H1 (cell line): ENCODE measurements around the gene HFM1. TPM values are rescaled to one million over a fixed set of nuclear protein-coding genes. Genes with fewer than 3 reads are reported as not detected.

Experiments
- CTCF ChIA-PET: fragments of 300-600 bp; sonication (Branson Sonifier 250); formaldehyde crosslinking; loops from one replicate; lab custom pipeline; 2021; ENCODE audit not compliant: partially characterized antibody; lab: Charles Lee
- POLR2A ChIA-PET: fragments of 300-600 bp; sonication (Branson Sonifier 250); formaldehyde crosslinking; loops from one replicate; lab custom pipeline; 2021; ENCODE audit warnings: inconsistent platforms; ENCODE audit not compliant: partially characterized antibody; lab: Charles Lee
- DNase-seq, 2 experiments: peaks; one replicate each; pipeline versions ENCODE4 v3.0.0 to v3.0.0-alpha.2; 2010 to 2022; ENCODE audit warnings: low spot score in 2 of 2, low read depth in 1 of 2, mixed read lengths in 1 of 2
- FAIRE-seq: peaks from 2 replicates; lab custom pipeline; 2011; peaks lifted over from hg19 to GRCh38; lab: Jason Lieb, UNC
- H2AFZ ChIP-seq: 2 replicates; pipeline ENCODE4 v1.8.1; 2012; ENCODE audit warnings: low read length, inconsistent platforms
- H2AK5ac ChIP-seq: 2 replicates; pipeline ENCODE4 v1.6.1; 2013; ENCODE audit warnings: low read depth, low read length
- H2BK120ac ChIP-seq: replicated peaks from 2 replicates; pipeline ENCODE3; 2013; ENCODE audit warnings: low read depth, low read length, inconsistent platforms
- H2BK12ac ChIP-seq: 2 replicates; pipeline ENCODE4 v1.6.1; 2013; ENCODE audit warnings: low read depth, low read length
- H2BK15ac ChIP-seq: 2 replicates; pipeline ENCODE4 v1.6.1; 2013; ENCODE audit warnings: low read length
- H2BK20ac ChIP-seq: 2 replicates; pipeline ENCODE4 v1.6.1; 2013; ENCODE audit warnings: low read length
- H2BK5ac ChIP-seq: 2 replicates; pipeline ENCODE4 v1.6.1; 2013; ENCODE audit warnings: low read depth, low read length
- H3K14ac ChIP-seq: 2 replicates; pipeline ENCODE4 v1.6.1; 2013; ENCODE audit warnings: inconsistent platforms; ENCODE audit not compliant: insufficient read length
- H3K18ac ChIP-seq: 2 replicates; pipeline ENCODE4 v1.6.1; 2013; ENCODE audit warnings: low read length; ENCODE audit errors: extremely low read depth
- H3K23ac ChIP-seq: 2 replicates; pipeline ENCODE4 v1.6.1; 2013; ENCODE audit warnings: inconsistent platforms; ENCODE audit not compliant: insufficient read length
- H3K23me2 ChIP-seq: 2 replicates; pipeline ENCODE4 v1.6.1; 2013; ENCODE audit warnings: low read depth, low read length
- H3K27ac ChIP-seq: 2 replicates; pipeline ENCODE4 v1.6.1; 2011; ENCODE audit warnings: low read depth, low read length, inconsistent platforms
- H3K27me3 ChIP-seq, 4 experiments: replicated peaks in 1 of 4; 1 replicate in 1 of 4; 2 replicates in 3 of 4; pipeline versions ENCODE4 v1.6.1 to v1.8.1; 2011 to 2013; ENCODE audit warnings: low read length in 3 of 4, mild to moderate bottlenecking in 3 of 4, inconsistent platforms in 2 of 4, mixed read lengths in 2 of 4, moderate library complexity in 1 of 4; ENCODE audit not compliant: control insufficient read depth in 3 of 4, insufficient read depth in 3 of 4; ENCODE audit errors: extremely low read depth in 1 of 4
- H3K36me3 ChIP-seq, 4 experiments: 2 replicates each; pipeline versions ENCODE4 v1.6.1 to v1.8.1; 2011 to 2013; ENCODE audit warnings: mild to moderate bottlenecking in 4 of 4, low read length in 3 of 4, moderate library complexity in 2 of 4, control low read depth in 1 of 4, inconsistent platforms in 1 of 4; ENCODE audit not compliant: insufficient read depth in 4 of 4, control insufficient read depth in 2 of 4
- H3K4ac ChIP-seq: replicated peaks from 2 replicates; pipeline ENCODE3; 2013; ENCODE audit warnings: low read length, low read depth, mixed read lengths, inconsistent platforms; ENCODE audit not compliant: insufficient read length
- H3K4me1 ChIP-seq, 4 experiments: replicated peaks in 1 of 4; 1 replicate in 1 of 4; 2 replicates in 3 of 4; pipeline versions ENCODE4 v1.6.1 to v1.8.1; 2011 to 2013; ENCODE audit warnings: low read length in 3 of 4, inconsistent platforms in 2 of 4, mixed read lengths in 1 of 4; ENCODE audit not compliant: insufficient read depth in 4 of 4, control insufficient read depth in 3 of 4
- H3K4me2 ChIP-seq, 2 experiments: 2 replicates each; pipeline versions ENCODE4 v1.6.1 to v1.8.1; 2011 to 2013; ENCODE audit warnings: low read depth in 2 of 2, low read length in 2 of 2, control low read depth in 1 of 2, inconsistent platforms in 1 of 2, mild to moderate bottlenecking in 1 of 2; ENCODE audit not compliant: insufficient read depth in 1 of 2
- H3K4me3 ChIP-seq, 4 experiments: fragments of 200-600, 300-600 bp in 1 of 4; sonication (generic), shearing (Covaris generic), sonication (Bioruptor Twin) in 1 of 4; 2 replicates each; pipeline versions ENCODE4 v1.5.1 to v1.8.1; 2011 to 2016; ENCODE audit warnings: low read length in 4 of 4, low read depth in 3 of 4, control low read depth in 2 of 4, inconsistent platforms in 2 of 4, mild to moderate bottlenecking in 2 of 4, mixed read lengths in 1 of 4, moderate library complexity in 1 of 4; ENCODE audit not compliant: insufficient read depth in 2 of 4; ENCODE audit errors: extremely low read depth in 1 of 4
- H3K56ac ChIP-seq: replicated peaks from 2 replicates; pipeline ENCODE3; 2013; ENCODE audit warnings: low read depth, mild to moderate bottlenecking, mixed read lengths, low read length, inconsistent platforms; ENCODE audit not compliant: insufficient read length
- H3K79me1 ChIP-seq: 2 replicates; pipeline ENCODE4 v1.6.1; 2013; ENCODE audit warnings: low read depth, low read length, control low read depth
- H3K79me2 ChIP-seq, 2 experiments: 2 replicates each; pipeline versions ENCODE4 v1.6.1 to v1.8.1; 2012 to 2013; ENCODE audit warnings: low read length in 2 of 2, mild to moderate bottlenecking in 2 of 2, inconsistent platforms in 1 of 2; ENCODE audit not compliant: insufficient read depth in 2 of 2, control insufficient read depth in 1 of 2
- H3K9ac ChIP-seq, 4 experiments: replicated peaks in 1 of 4; 1 replicate in 1 of 4; 2 replicates in 3 of 4; pipeline versions ENCODE4 v1.6.1 to v1.8.1; 2011 to 2013; ENCODE audit warnings: low read depth in 3 of 4, low read length in 3 of 4, control low read depth in 2 of 4, mild to moderate bottlenecking in 2 of 4, moderate library complexity in 2 of 4, inconsistent platforms in 1 of 4; ENCODE audit errors: extremely low read depth in 1 of 4
- H3K9me3 ChIP-seq, 2 experiments: 2 replicates each; pipeline versions ENCODE4 v1.6.1 to v1.8.1; 2012 to 2013; ENCODE audit warnings: mild to moderate bottlenecking in 2 of 2, moderate library complexity in 2 of 2, control low read depth in 1 of 2, inconsistent platforms in 1 of 2, low read depth in 1 of 2, low read length in 1 of 2, mixed read lengths in 1 of 2; ENCODE audit not compliant: insufficient read depth in 2 of 2
- H4K20me1 ChIP-seq, 2 experiments: replicated peaks in 1 of 2; 2 replicates each; pipeline versions ENCODE3 to v1.8.1; 2011 to 2013; ENCODE audit warnings: inconsistent platforms in 2 of 2, low read length in 2 of 2, mild to moderate bottlenecking in 1 of 2; ENCODE audit not compliant: insufficient read depth in 2 of 2, control insufficient read depth in 1 of 2
- H4K5ac ChIP-seq: 2 replicates; pipeline ENCODE4 v1.6.1; 2013; ENCODE audit warnings: low read length, low read depth, mixed read lengths, inconsistent platforms; ENCODE audit not compliant: insufficient read length
- H4K8ac ChIP-seq: 2 replicates; pipeline ENCODE4 v1.8.0; 2013; ENCODE audit warnings: mild to moderate bottlenecking, moderate library complexity, low read length, inconsistent platforms; ENCODE audit not compliant: insufficient read depth; ENCODE audit errors: extremely low read depth
- H4K91ac ChIP-seq: replicated peaks from 2 replicates; pipeline ENCODE3; 2013; ENCODE audit warnings: low read length, mixed read lengths, inconsistent platforms; ENCODE audit not compliant: insufficient read length
- BRCA1 ChIP-seq: IDR thresholded peaks from 2 replicates; pipeline ENCODE4 v1.6.1; 2012; ENCODE audit warnings: low read depth, low read length, improper control_type of control experiment
- CEBPB ChIP-seq: IDR thresholded peaks from 2 replicates; pipeline ENCODE4 v1.6.1; 2012; ENCODE audit warnings: low read depth, low read length
- NANOG ChIP-seq: IDR thresholded peaks from 2 replicates; pipeline ENCODE4 v1.6.1; 2011; ENCODE audit warnings: low read length, low read depth, mild to moderate bottlenecking, inconsistent platforms; ENCODE audit not compliant: insufficient read depth, poor library complexity, severe bottlenecking
- RBBP5 ChIP-seq: IDR thresholded peaks from 2 replicates; pipeline ENCODE4 v1.7.1; 2012; ENCODE audit warnings: low read depth, mild to moderate bottlenecking, inconsistent platforms, low read length, moderate library complexity, borderline replicate concordance
- RNF2 ChIP-seq: fragments of 200-900, 300-1000 bp; sonication (generic); IDR thresholded peaks from 2 replicates; pipeline ENCODE4 v1.7.1; 2016; ENCODE audit warnings: borderline replicate concordance, low read depth, mild to moderate bottlenecking, antibody characterized with exemption, low read length; ENCODE audit not compliant: poor library complexity, severe bottlenecking; ENCODE audit errors: missing control alignments
- SIRT6 ChIP-seq: IDR thresholded peaks from one replicate; pipeline ENCODE4 v1.7.1; 2012; ENCODE audit warnings: low read length, inconsistent platforms
- SP2 ChIP-seq: IDR thresholded peaks from 2 replicates; pipeline ENCODE4 v1.6.1; 2012; ENCODE audit warnings: mild to moderate bottlenecking, low read length, inconsistent platforms
- ZNF274 ChIP-seq: IDR thresholded peaks from 2 replicates; pipeline ENCODE4 v1.7.0; 2012; ENCODE audit warnings: low read length, borderline replicate concordance; ENCODE audit errors: extremely low read depth
- WGBS, 2 experiments: shearing (Covaris generic) in 1 of 2; methylation state at CpG; one replicate each; pipeline versions ENCODE4 v1.1.6 to v1.1.7; 2013 to 2015; ENCODE audit warnings: low lambda C conversion rate in 2 of 2, mixed read lengths in 2 of 2, inconsistent platforms in 1 of 2, low coverage in 1 of 2, missing lambda C conversion rate in 1 of 2; ENCODE audit not compliant: insufficient replicate concordance in 2 of 2, insufficient coverage in 1 of 2, insufficient read length in 1 of 2; ENCODE audit errors: extremely low coverage in 1 of 2, missing lambda C conversion rate in 1 of 2; 5-methylcytosine and 5-hydroxymethylcytosine counted together
- polyA plus RNA-seq, 7 experiments: library from polyadenylated mRNA; depleted of rRNA in 3 of 7; stranded (reverse) in 5 of 7; unstranded in 2 of 7; fragments of >200 nt in 5 of 7; fragments of 200-250 nt in 2 of 7; gene quantifications; 1 replicate in 5 of 7; 2 replicates in 1 of 7; 4 replicates in 1 of 7; pipeline versions ENCODE4 v1.2.1 to v1.2.3, GENCODE V29; 2011 to 2013; ENCODE audit warnings: missing spikeins in 2 of 7, mixed read lengths in 2 of 7
- total RNA-seq: library from RNA; stranded (reverse); fragmentation: NEBNext Ultra II Directional; extraction: Animal tissue kit (Norgen Biotek cat#: 25700); gene quantifications from 2 replicates; pipeline ENCODE4 v1.2.1, GENCODE V29; 2021

Gene HFM1
- total and polyA plus RNA-seq, 2 of the 8 experiments (the other 6 are each of a cell fraction or from before 2014, with no cell fraction given): 0.23 to 1.2 TPM

GRCh38 chr1:91261655-91262054 lies 143.0 kb downstream of the HFM1 start:
- no peak overlapping the region for H3K56ac ChIP-seq
- CTCF ChIA-PET: interaction anchor here (1.0 to 4.9 kb wide), 3 partner anchors 17 to 95 kb away, joined by 3 to 24 read pairs (median 3); no protein-coding TSS in a partner anchor
- H3K4me2 ChIP-seq: no peak overlapping the region
- H3K9me3 ChIP-seq: no peaks in the 10 kb centered on the region
- H2BK120ac ChIP-seq: no peak overlapping the region
- no peak overlapping the region for H3K4ac ChIP-seq
- no peak overlapping the region for H2BK15ac ChIP-seq
- H3K23me2 ChIP-seq: no peaks in the 10 kb centered on the region
- no peak for FAIRE-seq
- no peak overlapping the region for H2BK12ac ChIP-seq
- 90% methylated on average over 2 of the region's 2 CpGs; no CpG with 5 or more reads in 1 of the 2 experiments for WGBS, 2 experiments
- no peaks in the 10 kb centered on the region for H4K20me1 ChIP-seq
- H3K4me3 ChIP-seq: no peak overlapping the region
- H3K4me1 ChIP-seq: no peaks in the 10 kb centered on the region
- no peak overlapping the region for H4K8ac ChIP-seq
- H3K18ac ChIP-seq: no peak overlapping the region
- no peak overlapping the region for H3K27ac ChIP-seq
- TF ChIP-seq SP2 (no peak), CEBPB (no peak), BRCA1 (no peak), RNF2 (no peak), NANOG (no peak), SIRT6 (no peak), RBBP5 (no peak), ZNF274 (no peak)
- TF ChIP-seq, all 59 proteins: peak for 0
- Histone ChIP-seq H3K79me2 (no peaks in the 10 kb centered on the region), H2AK5ac (no peak overlapping the region), H4K5ac (no peak overlapping the region), H2BK5ac (no peak overlapping the region), H4K91ac (no peak overlapping the region), H3K23ac (no peak overlapping the region), H3K36me3 (no peaks in the 10 kb centered on the region), H3K27me3 (no peaks in the 10 kb centered on the region; a peak in 2 of 7 replicates), H3K9ac (no peak overlapping the region), H2AFZ (no peak overlapping the region), H3K14ac (no peak overlapping the region), H3K79me1 (no peaks in the 10 kb centered on the region), H2BK20ac (no peak overlapping the region)
- POLR2A ChIA-PET: no interaction called here
- no peak for DNase-seq
